HepG2 (cell line): ENCODE results near the gene CHN2. TPM values are rescaled to one million over a fixed set of nuclear protein-coding genes. Genes with fewer than 3 reads are reported as not detected.

Experiments used
- ELK4 ChIP-seq: sonication (generic); formaldehyde crosslinking; IDR thresholded peaks from 2 replicates; pipeline ENCODE4 v1.9.0; 2021; ENCODE audit warnings: missing genetic modification reagents, borderline replicate concordance
- HNF1A ChIP-seq, 2 experiments: sonication (generic) in 1 of 2; formaldehyde crosslinking in 1 of 2; IDR thresholded peaks; 2 replicates each; pipeline versions ENCODE4 v1.4.0 to v1.6.1; 2016 to 2020; ENCODE audit warnings: borderline replicate concordance in 1 of 2, low read depth in 1 of 2, mild to moderate bottlenecking in 1 of 2, missing genetic modification reagents in 1 of 2
- MIXL1 ChIP-seq: IDR thresholded peaks from 2 replicates; pipeline ENCODE4 v1.6.1; 2016
- NAIF1 ChIP-seq: sonication (generic); formaldehyde crosslinking; IDR thresholded peaks from 2 replicates; pipeline ENCODE4 v1.5.0; 2020; ENCODE audit warnings: mild to moderate bottlenecking, missing genetic modification reagents, borderline replicate concordance
- NFYB ChIP-seq: sonication (generic); formaldehyde crosslinking; IDR thresholded peaks from 2 replicates; pipeline ENCODE4 v1.4.0; 2020; ENCODE audit warnings: missing genetic modification reagents
- RXRA ChIP-seq: sonication (generic); formaldehyde crosslinking; IDR thresholded peaks from 2 replicates; pipeline ENCODE4 v1.5.1; 2020; ENCODE audit warnings: missing genetic modification reagents
- TP53 ChIP-seq: sonication (generic); formaldehyde crosslinking; conservative IDR thresholded peaks from 2 replicates; pipeline ENCODE4 v1.4.0; 2020; ENCODE audit warnings: missing genetic modification reagents
- ZBTB37 ChIP-seq: sonication (generic); formaldehyde crosslinking; IDR thresholded peaks from 2 replicates; pipeline ENCODE4 v1.4.0; 2020; ENCODE audit warnings: mild to moderate bottlenecking, missing genetic modification reagents
- ZBTB8A ChIP-seq: sonication (generic); formaldehyde crosslinking; IDR thresholded peaks from 2 replicates; pipeline ENCODE4 v1.4.0; 2020; ENCODE audit warnings: mild to moderate bottlenecking, low read depth, missing genetic modification reagents, borderline replicate concordance
- ZFAT ChIP-seq: sonication (generic); formaldehyde crosslinking; conservative IDR thresholded peaks from 2 replicates; pipeline ENCODE4 v1.8.1; 2023; ENCODE audit warnings: missing genetic modification reagents, inconsistent platforms
- ZNF451 ChIP-seq: sonication (generic); formaldehyde crosslinking; IDR thresholded peaks from 2 replicates; pipeline ENCODE4 v1.5.0; 2020; ENCODE audit warnings: mild to moderate bottlenecking, missing genetic modification reagents
- polyA plus RNA-seq, 8 experiments: library from polyadenylated mRNA; depleted of rRNA in 3 of 8; stranded (reverse) in 7 of 8; unstranded in 1 of 8; fragments of >200 nt; fragmentation: Illumina TruSeq in 4 of 8; extraction: Trizol in 4 of 8; gene quantifications; 2 replicates each; pipeline versions ENCODE4 v1.2.1 to v1.2.3, GENCODE V29; 2011 to 2016; ENCODE audit warnings: low read depth in 4 of 8, missing spikeins in 1 of 8, mixed read lengths in 1 of 8; ENCODE audit not compliant: insufficient read depth in 1 of 8
- total RNA-seq, 5 experiments: library from RNA; depleted of rRNA; stranded (reverse); fragments of >200 nt; fragmentation: Illumina TruSeq; extraction: Trizol; gene quantifications; 2 replicates each; pipeline ENCODE4 v1.2.3, GENCODE V29; 2016; ENCODE audit warnings: low read depth in 1 of 5
- TF ChIP-seq, protein P1 (sequence below): sonication (generic); formaldehyde crosslinking; IDR thresholded peaks from 2 replicates; pipeline ENCODE4 v1.4.0; 2020; ENCODE audit warnings: mild to moderate bottlenecking, missing genetic modification reagents
- TF ChIP-seq, protein P2 (sequence below): sonication (generic); formaldehyde crosslinking; IDR thresholded peaks from 2 replicates; pipeline ENCODE4 v1.5.1; 2020; ENCODE audit warnings: mild to moderate bottlenecking, missing genetic modification reagents
- TF ChIP-seq, protein P3 (sequence below): fragments of 450-650 bp; IDR thresholded peaks from 2 replicates; pipeline ENCODE4 v1.6.1; 2016

CHN2 gene
- total and polyA plus RNA-seq, 2 of the 13 experiments (the other 11 are each of a cell fraction or from before 2014, with no cell fraction given), result 23.5 to 30.5 TPM

- no peak for TF ChIP-seq HNF1A (IDR thresholded peaks at IDR 0.05; ENCODE audit: low read depth)
- TF ChIP-seq HNF1A (CRISPR knock-in tag; IDR thresholded peaks at IDR 0.05; ENCODE audit: borderline replicate concordance), result no peak
- no peak for TF ChIP-seq TP53
- peak; percentile 58 for TF ChIP-seq MIXL1 (CRISPR knock-in tag)
- TF ChIP-seq ZBTB37 (CRISPR knock-in tag), result no peak
- TF ChIP-seq, protein P1, sequence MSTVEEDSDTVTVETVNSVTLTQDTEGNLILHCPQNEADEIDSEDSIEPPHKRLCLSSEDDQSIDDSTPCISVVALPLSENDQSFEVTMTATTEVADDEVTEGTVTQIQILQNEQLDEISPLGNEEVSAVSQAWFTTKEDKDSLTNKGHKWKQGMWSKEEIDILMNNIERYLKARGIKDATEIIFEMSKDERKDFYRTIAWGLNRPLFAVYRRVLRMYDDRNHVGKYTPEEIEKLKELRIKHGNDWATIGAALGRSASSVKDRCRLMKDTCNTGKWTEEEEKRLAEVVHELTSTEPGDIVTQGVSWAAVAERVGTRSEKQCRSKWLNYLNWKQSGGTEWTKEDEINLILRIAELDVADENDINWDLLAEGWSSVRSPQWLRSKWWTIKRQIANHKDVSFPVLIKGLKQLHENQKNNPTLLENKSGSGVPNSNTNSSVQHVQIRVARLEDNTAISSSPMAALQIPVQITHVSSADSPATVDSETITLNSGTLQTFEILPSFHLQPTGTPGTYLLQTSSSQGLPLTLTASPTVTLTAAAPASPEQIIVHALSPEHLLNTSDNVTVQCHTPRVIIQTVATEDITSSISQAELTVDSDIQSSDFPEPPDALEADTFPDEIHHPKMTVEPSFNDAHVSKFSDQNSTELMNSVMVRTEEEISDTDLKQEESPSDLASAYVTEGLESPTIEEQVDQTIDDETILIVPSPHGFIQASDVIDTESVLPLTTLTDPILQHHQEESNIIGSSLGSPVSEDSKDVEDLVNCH (CRISPR knock-in tag), result no peak
- no peak for TF ChIP-seq ZNF451 (CRISPR knock-in tag)
- no peak for TF ChIP-seq NAIF1 (CRISPR knock-in tag)
- no peak for TF ChIP-seq ELK4 (CRISPR knock-in tag)
- TF ChIP-seq NFYB, result no peak
- TF ChIP-seq, protein P2, sequence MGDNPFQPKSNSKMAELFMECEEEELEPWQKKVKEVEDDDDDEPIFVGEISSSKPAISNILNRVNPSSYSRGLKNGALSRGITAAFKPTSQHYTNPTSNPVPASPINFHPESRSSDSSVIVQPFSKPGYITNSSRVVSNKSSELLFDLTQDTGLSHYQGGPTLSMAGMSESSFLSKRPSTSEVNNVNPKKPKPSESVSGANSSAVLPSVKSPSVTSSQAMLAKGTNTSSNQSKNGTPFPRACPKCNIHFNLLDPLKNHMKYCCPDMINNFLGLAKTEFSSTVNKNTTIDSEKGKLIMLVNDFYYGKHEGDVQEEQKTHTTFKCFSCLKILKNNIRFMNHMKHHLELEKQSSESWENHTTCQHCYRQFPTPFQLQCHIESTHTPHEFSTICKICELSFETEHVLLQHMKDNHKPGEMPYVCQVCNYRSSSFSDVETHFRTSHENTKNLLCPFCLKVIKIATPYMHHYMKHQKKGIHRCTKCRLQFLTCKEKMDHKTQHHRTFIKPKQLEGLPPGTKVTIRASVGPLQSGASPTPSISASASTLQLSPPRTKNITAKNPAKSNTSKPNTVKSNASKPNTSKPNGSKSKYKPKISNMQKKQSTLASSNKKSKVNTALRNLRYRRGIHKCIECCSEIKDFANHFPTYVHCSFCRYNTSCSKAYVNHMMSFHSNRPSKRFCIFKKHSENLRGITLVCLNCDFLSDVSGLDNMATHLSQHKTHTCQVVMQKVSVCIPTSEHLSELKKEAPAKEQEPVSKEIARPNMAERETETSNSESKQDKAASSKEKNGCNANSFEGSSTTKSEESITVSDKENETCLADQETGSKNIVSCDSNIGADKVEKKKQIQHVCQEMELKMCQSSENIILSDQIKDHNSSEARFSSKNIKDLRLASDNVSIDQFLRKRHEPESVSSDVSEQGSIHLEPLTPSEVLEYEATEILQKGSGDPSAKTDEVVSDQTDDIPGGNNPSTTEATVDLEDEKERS, result no peak
- TF ChIP-seq ZBTB8A, result no peak
- TF ChIP-seq, protein P3, sequence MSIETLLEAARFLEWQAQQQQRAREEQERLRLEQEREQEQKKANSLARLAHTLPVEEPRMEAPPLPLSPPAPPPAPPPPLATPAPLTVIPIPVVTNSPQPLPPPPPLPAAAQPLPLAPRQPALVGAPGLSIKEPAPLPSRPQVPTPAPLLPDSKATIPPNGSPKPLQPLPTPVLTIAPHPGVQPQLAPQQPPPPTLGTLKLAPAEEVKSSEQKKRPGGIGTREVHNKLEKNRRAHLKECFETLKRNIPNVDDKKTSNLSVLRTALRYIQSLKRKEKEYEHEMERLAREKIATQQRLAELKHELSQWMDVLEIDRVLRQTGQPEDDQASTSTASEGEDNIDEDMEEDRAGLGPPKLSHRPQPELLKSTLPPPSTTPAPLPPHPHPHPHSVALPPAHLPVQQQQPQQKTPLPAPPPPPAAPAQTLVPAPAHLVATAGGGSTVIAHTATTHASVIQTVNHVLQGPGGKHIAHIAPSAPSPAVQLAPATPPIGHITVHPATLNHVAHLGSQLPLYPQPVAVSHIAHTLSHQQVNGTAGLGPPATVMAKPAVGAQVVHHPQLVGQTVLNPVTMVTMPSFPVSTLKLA, result no peak
- no peak for TF ChIP-seq ZFAT (CRISPR knock-in tag)
- no peak for TF ChIP-seq RXRA (CRISPR knock-in tag)
Measured at GRCh38 chr7:29449569-29450260, 255.1 kb downstream of the CHN2 start (continued).
